ENCODE measurements around the gene ADPGK. TPM values are rescaled to one million over a fixed set of nuclear protein-coding genes. Genes with fewer than 3 reads are reported as not detected.

Gene ADPGK
- total RNA-seq, 4 donors from 2014 or later, result 45.7 to 93.2 (median 61.1) TPM

DNA sequence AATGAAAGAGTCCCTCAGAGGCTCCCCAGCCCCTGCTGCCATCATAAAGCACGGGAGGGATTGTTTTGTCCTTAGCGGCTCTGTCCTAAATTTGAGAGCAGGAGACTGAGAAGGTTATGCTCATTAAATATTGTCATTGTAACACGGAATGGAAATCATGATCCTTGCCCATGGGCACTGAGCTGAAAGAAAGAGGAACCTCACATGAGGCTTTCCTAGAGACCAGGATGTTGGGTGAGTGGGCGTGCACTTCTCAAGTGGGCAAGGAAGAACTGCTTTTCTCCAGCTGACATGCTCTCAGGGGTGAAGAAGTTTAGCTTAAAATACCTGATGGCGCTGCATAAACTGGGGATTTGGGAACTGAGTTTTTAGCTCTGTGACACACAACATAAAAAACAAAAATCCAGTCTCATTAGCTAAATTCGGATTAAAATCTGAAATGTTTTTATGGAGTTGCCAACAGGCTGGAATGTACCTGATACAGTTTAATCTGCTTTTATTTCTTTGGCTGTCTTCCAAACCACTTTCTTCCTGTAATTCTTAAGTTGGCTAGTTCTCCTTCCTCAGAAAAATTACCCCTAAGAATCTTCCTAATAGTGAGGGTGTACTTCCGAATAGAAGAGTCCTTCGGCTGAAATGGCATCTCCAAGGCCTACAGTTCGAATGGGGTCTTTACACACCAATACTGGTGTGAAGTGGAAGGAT lies 31.7 kb downstream of the ADPGK start:
- no peak for ATAC-seq (ENCODE audit: low FRiP score)
- TF ChIP-seq, protein P1, sequence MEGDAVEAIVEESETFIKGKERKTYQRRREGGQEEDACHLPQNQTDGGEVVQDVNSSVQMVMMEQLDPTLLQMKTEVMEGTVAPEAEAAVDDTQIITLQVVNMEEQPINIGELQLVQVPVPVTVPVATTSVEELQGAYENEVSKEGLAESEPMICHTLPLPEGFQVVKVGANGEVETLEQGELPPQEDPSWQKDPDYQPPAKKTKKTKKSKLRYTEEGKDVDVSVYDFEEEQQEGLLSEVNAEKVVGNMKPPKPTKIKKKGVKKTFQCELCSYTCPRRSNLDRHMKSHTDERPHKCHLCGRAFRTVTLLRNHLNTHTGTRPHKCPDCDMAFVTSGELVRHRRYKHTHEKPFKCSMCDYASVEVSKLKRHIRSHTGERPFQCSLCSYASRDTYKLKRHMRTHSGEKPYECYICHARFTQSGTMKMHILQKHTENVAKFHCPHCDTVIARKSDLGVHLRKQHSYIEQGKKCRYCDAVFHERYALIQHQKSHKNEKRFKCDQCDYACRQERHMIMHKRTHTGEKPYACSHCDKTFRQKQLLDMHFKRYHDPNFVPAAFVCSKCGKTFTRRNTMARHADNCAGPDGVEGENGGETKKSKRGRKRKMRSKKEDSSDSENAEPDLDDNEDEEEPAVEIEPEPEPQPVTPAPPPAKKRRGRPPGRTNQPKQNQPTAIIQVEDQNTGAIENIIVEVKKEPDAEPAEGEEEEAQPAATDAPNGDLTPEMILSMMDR (IDR thresholded peaks at IDR 0.05), result no peak
- no peak for DNase-seq (ENCODE audit: low spot score)

GRCh38 chr15:72749700-72750099 lies 33.9 kb downstream of the ADPGK start:
- TF ChIP-seq, protein P1 (IDR thresholded peaks at IDR 0.05), result no peak
- no peak for ATAC-seq (ENCODE audit: low FRiP score)
- no peak for DNase-seq (ENCODE audit: low spot score)

GRCh38 chr15:72740219-72740618 lies 43.3 kb downstream of the ADPGK start:
- ATAC-seq (ENCODE audit: low FRiP score) (no peak), DNase-seq (ENCODE audit: low spot score) (no peak)
- TF ChIP-seq, protein P1 (IDR thresholded peaks at IDR 0.05), result no peak

DNA sequence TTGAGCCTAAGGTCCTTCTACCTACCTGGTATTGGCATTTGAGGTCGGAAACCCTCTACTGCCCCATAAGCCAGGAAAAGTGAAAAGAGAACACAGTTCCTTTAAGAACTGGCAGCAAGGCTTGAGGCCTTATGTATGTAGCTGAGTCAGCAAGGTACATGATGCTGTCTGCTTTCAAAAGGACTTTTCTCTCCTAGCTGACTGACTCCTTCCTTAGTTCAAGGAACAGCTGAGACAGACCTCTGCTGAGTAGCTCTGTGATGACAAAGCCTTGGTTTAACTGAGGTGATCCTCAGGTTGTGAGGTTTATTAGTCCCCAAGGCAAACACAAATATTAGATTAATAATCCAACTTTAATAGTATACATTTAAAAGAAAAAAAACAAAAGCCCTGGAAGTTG lies 45.8 kb downstream of the ADPGK start:
- ATAC-seq (ENCODE audit: low FRiP score) (no peak), DNase-seq (ENCODE audit: low spot score) (no peak)
- TF ChIP-seq, protein P1 (IDR thresholded peaks at IDR 0.05), result no peak

GRCh38 chr15:72737061-72737460 lies 46.5 kb downstream of the ADPGK start:
- ATAC-seq (ENCODE audit: low FRiP score), result no peak
- TF ChIP-seq, protein P1 (IDR thresholded peaks at IDR 0.05), result no peak
- DNase-seq (ENCODE audit: low spot score), result no peak

DNA sequence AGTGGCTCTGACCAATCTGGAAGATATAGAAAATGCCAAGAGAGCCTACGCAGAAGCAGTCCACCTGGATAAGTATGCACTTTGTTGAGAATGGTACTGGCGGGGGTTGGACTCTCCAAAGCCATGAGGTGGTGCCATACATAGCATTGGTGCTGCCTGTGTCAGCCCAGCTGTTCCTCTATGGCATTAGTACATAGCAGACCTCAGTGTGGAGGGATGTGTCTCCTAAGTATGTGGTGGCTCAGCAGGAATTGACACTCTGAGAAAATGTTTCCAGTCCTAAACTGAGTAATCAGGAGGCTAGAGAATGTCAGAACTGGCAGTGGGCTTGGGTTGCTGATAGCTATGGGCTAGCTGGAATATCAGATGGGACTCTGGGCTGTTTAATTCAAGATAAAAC lies 48.4 kb downstream of the ADPGK start:
- ATAC-seq (ENCODE audit: low FRiP score), result no peak
- TF ChIP-seq, protein P1 (IDR thresholded peaks at IDR 0.05), result no peak
- no peak for DNase-seq (ENCODE audit: low spot score)
